ENCODE results near the gene TMCO4. TPM values are rescaled to one million over a fixed set of nuclear protein-coding genes. Genes with fewer than 3 reads are reported as not detected.

The TMCO4 gene
- total RNA-seq, 1 donor = 27.5 TPM

GRCh38 chr1:19756480-19756879, 43.2 kb downstream of the TMCO4 start:
- Histone ChIP-seq H3K79me2 (ENCODE audit: insufficient read depth, low read length) (no peaks in the 10 kb centered on the region), H3K9me3 (ENCODE audit: low read depth, low read length) (no peaks in the 10 kb centered on the region), H2AFZ (ENCODE audit: low read length) (no peak overlapping the region), H3K4me1 (ENCODE audit: insufficient read depth, low read length) (peaks cover 25% of the 10 kb centered on the region), H4K20me1 (ENCODE audit: insufficient read depth, low read length) (no peaks in the 10 kb centered on the region), H3K36me3 (ENCODE audit: insufficient read depth, low read length) (peaks cover 10% of the 10 kb centered on the region), H3K27ac (ENCODE audit: low read depth, low read length) (no peak overlapping the region), H3K27me3 (ENCODE audit: insufficient read depth, low read length) (no peaks in the 10 kb centered on the region), H3K4me2 (ENCODE audit: insufficient read depth, low read length) (no peak overlapping the region), H3K4me3 (ENCODE audit: insufficient read depth, low read length) (no peak overlapping the region)
- no peak for TF ChIP-seq CTCF (IDR thresholded peaks at IDR 0.05; ENCODE audit: extremely low read depth, low read depth, low read length)
- no peak for DNase-seq (ENCODE audit: insufficient read length, low spot score, missing footprints)

- Histone ChIP-seq H3K36me3 (ENCODE audit: insufficient read depth, low read length) (peaks cover 10% of the 10 kb centered on the region), H2AFZ (ENCODE audit: low read length) (no peak overlapping the region), H3K27ac (ENCODE audit: low read depth, low read length) (no peak overlapping the region), H3K4me2 (ENCODE audit: insufficient read depth, low read length) (no peak overlapping the region), H4K20me1 (ENCODE audit: insufficient read depth, low read length) (no peaks in the 10 kb centered on the region), H3K4me3 (ENCODE audit: insufficient read depth, low read length) (no peak overlapping the region), H3K9me3 (ENCODE audit: low read depth, low read length) (no peaks in the 10 kb centered on the region), H3K79me2 (ENCODE audit: insufficient read depth, low read length) (no peaks in the 10 kb centered on the region), H3K4me1 (ENCODE audit: insufficient read depth, low read length) (peaks cover 30% of the 10 kb centered on the region), H3K27me3 (ENCODE audit: insufficient read depth, low read length) (no peaks in the 10 kb centered on the region)
- DNase-seq (ENCODE audit: insufficient read length, low spot score, missing footprints) = no peak
- no peak for TF ChIP-seq CTCF (IDR thresholded peaks at IDR 0.05; ENCODE audit: extremely low read depth, low read depth, low read length)
Measured at GRCh38 chr1:19754482-19754881, 45.2 kb downstream of the TMCO4 start.

- no peak overlapping the region for H2AFZ ChIP-seq (ENCODE audit: low read length)
- no peak overlapping the region for H3K27ac ChIP-seq (ENCODE audit: low read depth, low read length)
- H3K9me3 ChIP-seq (ENCODE audit: low read depth, low read length) = no peaks in the 10 kb centered on the region
- H3K4me3 ChIP-seq (ENCODE audit: insufficient read depth, low read length) = no peak overlapping the region
- H3K27me3 ChIP-seq (ENCODE audit: insufficient read depth, low read length) = no peaks in the 10 kb centered on the region
- H3K79me2 ChIP-seq (ENCODE audit: insufficient read depth, low read length) = no peaks in the 10 kb centered on the region
- peaks cover 10% of the 10 kb centered on the region for H3K36me3 ChIP-seq (ENCODE audit: insufficient read depth, low read length)
- H3K4me2 ChIP-seq (ENCODE audit: insufficient read depth, low read length) = no peak overlapping the region
- H4K20me1 ChIP-seq (ENCODE audit: insufficient read depth, low read length) = no peaks in the 10 kb centered on the region
- TF ChIP-seq CTCF (IDR thresholded peaks at IDR 0.05; ENCODE audit: extremely low read depth, low read depth, low read length) = no peak
- DNase-seq (ENCODE audit: insufficient read length, low spot score, missing footprints) = peak; percentile 74
- peaks cover 14% of the 10 kb centered on the region for H3K4me1 ChIP-seq (ENCODE audit: insufficient read depth, low read length)
Measured at GRCh38 chr1:19752083-19752696, 47.5 kb downstream of the TMCO4 start.

- DNase-seq (ENCODE audit: insufficient read length, low spot score, missing footprints) = no peak
- H3K27ac ChIP-seq (ENCODE audit: low read depth, low read length) = peak overlapping the region; percentile 5
- H3K36me3 ChIP-seq (ENCODE audit: insufficient read depth, low read length) = peaks cover 14% of the 10 kb centered on the region
- no peaks in the 10 kb centered on the region for H3K79me2 ChIP-seq (ENCODE audit: insufficient read depth, low read length)
- H3K27me3 ChIP-seq (ENCODE audit: insufficient read depth, low read length) = no peaks in the 10 kb centered on the region
- H3K4me1 ChIP-seq (ENCODE audit: insufficient read depth, low read length) = peaks cover 12% of the 10 kb centered on the region
- H3K4me2 ChIP-seq (ENCODE audit: insufficient read depth, low read length) = no peak overlapping the region
- H2AFZ ChIP-seq (ENCODE audit: low read length) = no peak overlapping the region
- no peaks in the 10 kb centered on the region for H4K20me1 ChIP-seq (ENCODE audit: insufficient read depth, low read length)
- H3K9me3 ChIP-seq (ENCODE audit: low read depth, low read length) = no peaks in the 10 kb centered on the region
- TF ChIP-seq CTCF (IDR thresholded peaks at IDR 0.05; ENCODE audit: extremely low read depth, low read depth, low read length) = no peak
- no peak overlapping the region for H3K4me3 ChIP-seq (ENCODE audit: insufficient read depth, low read length)
Measured at GRCh38 chr1:19750882-19751276, 48.8 kb downstream of the TMCO4 start.

Measured in osteoblast (primary cell).